ENCODE measurements around the gene SLC35A1.
A peak's percentile ranks its signal among the peaks of the same experiment; 100 is the strongest.
"Not testable (repeated sequence)": the region's sequence is repeated elsewhere in the genome, so short reads cannot be mapped to it uniquely, and the experiment has no call there.

SLC35A1 gene

GRCh38 chr6:87484491-87484890, 11.7 kb downstream of the SLC35A1 start:
- POLR2A ChIA-PET, result no interaction called here
- 0 out of 2 replicates have a peak, but pooled peaks have one; percentile 25 for TF ChIP-seq KLF1 (tag by site-specific recombination; IDR thresholded peaks at IDR 0.05)
- peak; percentile 62; the same call in 1 of the 2 replicates for TF ChIP-seq KLF17 (tag by site-specific recombination; IDR thresholded peaks at IDR 0.05)
- no peak for TF ChIP-seq ZNF670 (tag by site-specific recombination; IDR thresholded peaks at IDR 0.05; ENCODE audit: low read depth)
- peak; percentile 97 for TF ChIP-seq ZNF223 (tag by site-specific recombination; IDR thresholded peaks at IDR 0.05)

DNA sequence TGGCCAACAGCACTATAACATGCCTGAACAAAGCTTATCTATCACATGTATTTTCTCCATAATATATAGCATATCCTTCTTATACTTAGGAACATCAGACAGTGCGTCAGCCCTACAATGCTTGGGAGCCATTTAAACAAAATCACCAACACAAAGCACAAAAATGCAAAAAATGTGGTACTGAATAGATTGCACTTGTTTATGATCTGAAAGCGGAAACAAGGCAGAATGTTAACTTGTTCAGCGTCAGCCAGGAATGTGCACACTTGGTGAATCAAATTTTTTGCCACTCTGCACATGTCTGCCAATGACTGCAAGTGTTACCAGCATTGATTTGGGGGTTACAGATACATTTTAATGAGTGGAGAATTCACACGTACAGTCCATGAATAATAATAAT, 14.8 kb downstream of the SLC35A1 start:
- ChIA-PET CTCF (interaction anchor here (1.0 kb wide), 1 partner anchor 19 kb away, joined by 3 read pairs; no protein-coding TSS in a partner anchor), POLR2A (no interaction called here)
- H3K27ac ChIP-seq (ENCODE audit: extremely low read depth, low read depth, low read length), result no peak overlapping the region
- H3K4me1 ChIP-seq (ENCODE audit: control insufficient read depth, insufficient read depth, low read length), result no peaks in the 10 kb centered on the region
- H3K9me3 ChIP-seq (ENCODE audit: control insufficient read depth, insufficient read depth, low read depth, low read length), result no peaks in the 10 kb centered on the region
- TF ChIP-seq ZNF155 (tag by site-specific recombination; IDR thresholded peaks at IDR 0.05), result no peak
- no peak for TF ChIP-seq ZXDB (tag by site-specific recombination; IDR thresholded peaks at IDR 0.05)
- TF ChIP-seq ZNF350 (tag by site-specific recombination; IDR thresholded peaks at IDR 0.05), result no peak
- no peak for TF ChIP-seq OVOL3 (tag by site-specific recombination; IDR thresholded peaks at IDR 0.05)
- no peak for TF ChIP-seq ZNF626 (tag by site-specific recombination; IDR thresholded peaks at IDR 0.05)
- H3K4me3 ChIP-seq (ENCODE audit: low read depth, low read length), result no peak overlapping the region
- H3K36me3 ChIP-seq (ENCODE audit: control insufficient read depth in 2 of 2, insufficient read depth in 1 of 2, low read length in 2 of 2), result peaks cover 0 to 12% of the 10 kb centered on the region in 2 experiments; a peak in 2 of 3 replicates

More at GRCh38 chr6:87484491-87484890, 11.7 kb downstream of the SLC35A1 start:
- H3K4me1 ChIP-seq (ENCODE audit: control insufficient read depth, insufficient read depth, low read length), result no peaks in the 10 kb centered on the region
- H3K9me3 ChIP-seq (ENCODE audit: control insufficient read depth, insufficient read depth, low read depth, low read length), result no peaks in the 10 kb centered on the region
- peaks cover 0 to 14% of the 10 kb centered on the region in 2 experiments; a peak in 1 of 3 replicates for H3K36me3 ChIP-seq (ENCODE audit: control insufficient read depth in 2 of 2, insufficient read depth in 1 of 2, low read length in 2 of 2)
- CTCF ChIA-PET, result no interaction called here
- no peak overlapping the region for H3K4me3 ChIP-seq (ENCODE audit: low read depth, low read length)
- no peak overlapping the region for H3K27ac ChIP-seq (ENCODE audit: extremely low read depth, low read depth, low read length)

- peaks cover 0 to 14% of the 10 kb centered on the region in 2 experiments; a peak in 2 of 3 replicates for H3K36me3 ChIP-seq (ENCODE audit: control insufficient read depth in 2 of 2, insufficient read depth in 1 of 2, low read length in 2 of 2)
- POLR2A ChIA-PET, result interaction anchor here (0.6 to 0.7 kb wide), 2 partner anchors 44 to 410 kb away, joined by 3 read pairs; no protein-coding TSS in a partner anchor
- H3K4me3 ChIP-seq (ENCODE audit: low read depth, low read length); H3K27ac ChIP-seq (ENCODE audit: extremely low read depth, low read depth, low read length); H3K9me3 ChIP-seq (ENCODE audit: control insufficient read depth, insufficient read depth, low read depth, low read length); CTCF ChIA-PET; H3K4me1 ChIP-seq (ENCODE audit: control insufficient read depth, insufficient read depth, low read length): not testable (repeated sequence)
- TF ChIP-seq, protein P1, sequence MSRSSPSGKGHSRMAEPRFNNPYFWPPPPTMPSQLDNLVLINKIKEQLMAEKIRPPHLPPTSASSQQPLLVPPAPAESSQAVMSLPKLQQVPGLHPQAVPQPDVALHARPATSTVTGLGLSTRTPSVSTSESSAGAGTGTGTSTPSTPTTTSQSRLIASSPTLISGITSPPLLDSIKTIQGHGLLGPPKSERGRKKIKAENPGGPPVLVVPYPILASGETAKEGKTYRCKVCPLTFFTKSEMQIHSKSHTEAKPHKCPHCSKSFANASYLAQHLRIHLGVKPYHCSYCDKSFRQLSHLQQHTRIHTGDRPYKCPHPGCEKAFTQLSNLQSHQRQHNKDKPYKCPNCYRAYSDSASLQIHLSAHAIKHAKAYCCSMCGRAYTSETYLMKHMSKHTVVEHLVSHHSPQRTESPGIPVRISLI (tag by site-specific recombination; IDR thresholded peaks at IDR 0.05), result peak; percentile 44; the same call in 1 of the 2 replicates
Measured at GRCh38 chr6:87489326-87489725, 16.6 kb downstream of the SLC35A1 start.

GRCh38 chr6:87494761-87495422, 22.1 kb downstream of the SLC35A1 start:
- Histone ChIP-seq H3K9me3 (ENCODE audit: control insufficient read depth, insufficient read depth, low read depth, low read length) (no peaks in the 10 kb centered on the region), H3K36me3 (ENCODE audit: control insufficient read depth in 2 of 2, insufficient read depth in 1 of 2, low read length in 2 of 2) (peaks cover 0 to 21% of the 10 kb centered on the region in 2 experiments; a peak in 2 of 3 replicates), H3K4me3 (ENCODE audit: low read depth, low read length) (no peak overlapping the region), H3K4me1 (ENCODE audit: control insufficient read depth, insufficient read depth, low read length) (no peaks in the 10 kb centered on the region), H3K27ac (ENCODE audit: extremely low read depth, low read depth, low read length) (no peak overlapping the region)
- POLR2A ChIA-PET, result interaction anchor here (0.7 kb wide), 1 partner anchor 1817 kb away, joined by 3 read pairs; no protein-coding TSS in a partner anchor
- no peak for TF ChIP-seq ELK4 (IDR thresholded peaks at IDR 0.05; ENCODE audit: borderline replicate concordance, low read depth, low read length)
- TF ChIP-seq ZNF596 (tag by site-specific recombination; IDR thresholded peaks at IDR 0.05), result no peak
- TF ChIP-seq ZNF223 (tag by site-specific recombination; IDR thresholded peaks at IDR 0.05), result no peak
- no peak for TF ChIP-seq ZNF221 (tag by site-specific recombination; IDR thresholded peaks at IDR 0.05; ENCODE audit: borderline replicate concordance)
- no peak for TF ChIP-seq ZNF174 (tag by site-specific recombination; IDR thresholded peaks at IDR 0.05)
- no peak for TF ChIP-seq ZNF114 (tag by site-specific recombination; IDR thresholded peaks at IDR 0.05)
- no peak for TF ChIP-seq ZNF2 (tag by site-specific recombination; IDR thresholded peaks at IDR 0.05)
- TF ChIP-seq ZNF280C (tag by site-specific recombination; IDR thresholded peaks at IDR 0.05), result no peak
- no peak for TF ChIP-seq ZBTB7A (tag by site-specific recombination; IDR thresholded peaks at IDR 0.05; ENCODE audit: low read depth)
- no peak for TF ChIP-seq ZFP41 (tag by site-specific recombination; IDR thresholded peaks at IDR 0.05; ENCODE audit: borderline replicate concordance)
- no peak for TF ChIP-seq ZNF530 (tag by site-specific recombination; IDR thresholded peaks at IDR 0.05; ENCODE audit: low read depth)
- TF ChIP-seq ZNF555 (tag by site-specific recombination; conservative IDR thresholded peaks at IDR 0.05), result no peak
- CTCF ChIA-PET, result interaction anchor here (0.6 kb wide), 1 partner anchor 324 kb away, joined by 3 read pairs; no protein-coding TSS in a partner anchor
